Endodermal cell (in vitro differentiated cells): ENCODE results near the gene HS6ST2. TPM values are rescaled to one million over a fixed set of nuclear protein-coding genes. Genes with fewer than 3 reads are reported as not detected.
A peak's percentile ranks its signal among the peaks of the same experiment; 100 is the strongest.

Source experiments
- DNase-seq: peaks from one replicate; pipeline ENCODE4 v3.0.0-alpha.2; 2017
- H3K27ac ChIP-seq: 2 replicates; pipeline ENCODE4 v1.5.1; 2013; ENCODE audit warnings: mild to moderate bottlenecking, low read depth, low read length, moderate library complexity
- H3K27me3 ChIP-seq: 2 replicates; pipeline ENCODE4 v1.6.1; 2013; ENCODE audit warnings: mild to moderate bottlenecking, low read length, moderate library complexity; ENCODE audit not compliant: insufficient read depth, control insufficient read depth, poor library complexity, severe bottlenecking
- H3K36me3 ChIP-seq: 2 replicates; pipeline ENCODE4 v1.7.0; 2013; ENCODE audit warnings: mild to moderate bottlenecking, low read length, moderate library complexity; ENCODE audit not compliant: control insufficient read depth, insufficient read depth
- H3K4me1 ChIP-seq: one replicate; pipeline ENCODE4 v1.7.0; 2013; ENCODE audit warnings: low read length; ENCODE audit not compliant: control insufficient read depth, insufficient read depth
- H3K4me3 ChIP-seq: 2 replicates; pipeline ENCODE4 v1.5.1; 2013; ENCODE audit warnings: mild to moderate bottlenecking, low read length, moderate library complexity
- H3K9ac ChIP-seq: 2 replicates; pipeline ENCODE4 v1.6.1; 2013; ENCODE audit warnings: mild to moderate bottlenecking, low read length, moderate library complexity; ENCODE audit not compliant: poor library complexity, severe bottlenecking; ENCODE audit errors: extremely low read depth
- H3K9me3 ChIP-seq: 2 replicates; pipeline ENCODE4 v1.6.1; 2013; ENCODE audit warnings: mild to moderate bottlenecking, low read length, moderate library complexity; ENCODE audit not compliant: control insufficient read depth
- H3K27ac Mint-ChIP-seq: 2 replicates; pipeline ENCODE4 v1.8.0; 2020; ENCODE audit warnings: mixed read lengths
- H3K27me3 Mint-ChIP-seq: 2 replicates; pipeline ENCODE4 v1.8.0; 2021; ENCODE audit warnings: mild to moderate bottlenecking, mixed read lengths; ENCODE audit not compliant: insufficient read depth
- H3K36me3 Mint-ChIP-seq: 2 replicates; pipeline ENCODE4 v1.8.0; 2020; ENCODE audit warnings: low read depth, mixed read lengths
- H3K4me1 Mint-ChIP-seq: 2 replicates; pipeline ENCODE4 v1.8.0; 2020; ENCODE audit warnings: mixed read lengths
- H3K4me3 Mint-ChIP-seq: 2 replicates; pipeline ENCODE4 v1.8.0; 2020; ENCODE audit warnings: mild to moderate bottlenecking, moderate library complexity, mixed read lengths
- H3K9me3 Mint-ChIP-seq: 2 replicates; pipeline ENCODE4 v1.8.0; 2020; ENCODE audit warnings: mild to moderate bottlenecking, mixed read lengths
- CTCF ChIP-seq: fragments of 200-600 bp; sonication (generic); conservative IDR thresholded peaks from 2 replicates; pipeline ENCODE4 v1.5.0; 2021; ENCODE audit warnings: antibody characterized with exemption, mild to moderate bottlenecking
- whole genome bisulfite sequencing, 2 experiments: methylation state at CpG; one replicate each; pipeline versions ENCODE4 v1.1.5 to v1.1.7; 2013; ENCODE audit warnings: missing lambda C conversion rate in 2 of 2, mixed read lengths in 1 of 2; ENCODE audit not compliant: insufficient coverage in 1 of 2, insufficient read length in 1 of 2; 5-methylcytosine and 5-hydroxymethylcytosine counted together
- total RNA-seq, 2 donors: library from RNA; stranded (reverse); fragmentation: NEBNext Ultra II Directional in 1 of 2; extraction: Animal tissue kit (Norgen Biotek cat#: 25700) in 1 of 2; gene quantifications; 2 replicates in 1 of 2; 3 replicates in 1 of 2; pipeline ENCODE4 v1.2.1, GENCODE V29; 2021

HS6ST2 gene
- total RNA-seq, 2 donors from 2014 or later = 4.1 to 19.4 TPM

- DNase-seq = peak; percentile 49
- WGBS, 2 experiments = 33% methylated on average over 11 of the region's 11 CpGs; no CpG with 5 or more reads in 1 of the 2 experiments
- Mint-ChIP-seq H3K4me3 (peak overlapping the region; percentile 61), H3K4me1 (peaks cover 32% of the 10 kb centered on the region), H3K9me3 (no peaks in the 10 kb centered on the region), H3K27me3 (peaks cover 64% of the 10 kb centered on the region), H3K36me3 (no peaks in the 10 kb centered on the region), H3K27ac (no peak overlapping the region)
- H3K4me1 ChIP-seq = no peaks in the 10 kb centered on the region
- no peak for TF ChIP-seq CTCF
- no peaks in the 10 kb centered on the region for H3K9me3 ChIP-seq
- H3K27ac ChIP-seq = no peak overlapping the region
- H3K4me3 ChIP-seq = peak overlapping the region; percentile 76
- no peak overlapping the region for H3K9ac ChIP-seq
- H3K27me3 ChIP-seq = peaks cover 54% of the 10 kb centered on the region
- no peaks in the 10 kb centered on the region for H3K36me3 ChIP-seq
Observed at GRCh38 chrX:132955690-132956089, 2.7 kb downstream of the HS6ST2 start.

- no peaks in the 10 kb centered on the region for H3K36me3 Mint-ChIP-seq
- no peak overlapping the region for H3K4me3 Mint-ChIP-seq
- 96% methylated on average over 3 of the region's 3 CpGs; no CpG with 5 or more reads in 1 of the 2 experiments for WGBS, 2 experiments
Observed at GRCh38 chrX:132954323-132954722, 4.1 kb downstream of the HS6ST2 start.

GRCh38 chrX:132953354-132953753, 5.1 kb downstream of the HS6ST2 start:
- peaks cover 41% of the 10 kb centered on the region for H3K27me3 Mint-ChIP-seq
- H3K9me3 Mint-ChIP-seq = no peaks in the 10 kb centered on the region
- Histone ChIP-seq H3K27me3 (peaks cover 38% of the 10 kb centered on the region), H3K9me3 (no peaks in the 10 kb centered on the region), H3K4me3 (no peak overlapping the region), H3K9ac (no peak overlapping the region), H3K27ac (no peak overlapping the region), H3K36me3 (no peaks in the 10 kb centered on the region), H3K4me1 (no peaks in the 10 kb centered on the region)
- no peak for TF ChIP-seq CTCF
- no peak for DNase-seq
- H3K36me3 Mint-ChIP-seq = no peaks in the 10 kb centered on the region
- 70% methylated on average over 7 of the region's 7 CpGs; no CpG with 5 or more reads in 1 of the 2 experiments for WGBS, 2 experiments
- H3K4me1 Mint-ChIP-seq = peaks cover 23% of the 10 kb centered on the region
- no peak overlapping the region for H3K4me3 Mint-ChIP-seq
- H3K27ac Mint-ChIP-seq = no peak overlapping the region

More at GRCh38 chrX:132954323-132954722, 4.1 kb downstream of the HS6ST2 start:
- Histone ChIP-seq H3K9ac (no peak overlapping the region), H3K27ac (no peak overlapping the region), H3K9me3 (no peaks in the 10 kb centered on the region), H3K36me3 (no peaks in the 10 kb centered on the region), H3K4me1 (no peaks in the 10 kb centered on the region), H3K4me3 (no peak overlapping the region), H3K27me3 (peaks cover 48% of the 10 kb centered on the region)
- Mint-ChIP-seq H3K27me3 (peaks cover 50% of the 10 kb centered on the region), H3K9me3 (no peaks in the 10 kb centered on the region), H3K4me1 (peaks cover 27% of the 10 kb centered on the region), H3K27ac (no peak overlapping the region)
- TF ChIP-seq CTCF = no peak
- no peak for DNase-seq
